Right atrium auricular region (tissue), 2 donors: ENCODE data around the gene NCKAP5. TPM values are rescaled to one million over a fixed set of nuclear protein-coding genes. Genes with fewer than 3 reads are reported as not detected.

Experiments
- DNase-seq: peaks from one replicate; pipeline ENCODE4 v3.0.0-alpha.2; 2019; ENCODE audit warnings: low spot score
- H3K27ac ChIP-seq, 2 donors: fragments of 200-600 bp; sonication (generic); 1 replicate in 1 of 2; 2 replicates in 1 of 2; pipeline ENCODE4 v1.5.1; 2016 to 2019
- H3K27me3 ChIP-seq, 2 donors: fragments of 200-600 bp; sonication (generic); one replicate each; pipeline versions ENCODE4 v1.5.1 to v1.6.0; 2017 to 2019
- H3K36me3 ChIP-seq: fragments of 200-600 bp; sonication (generic); one replicate; pipeline ENCODE4 v1.5.1; 2016
- H3K4me1 ChIP-seq, 2 donors: fragments of 200-600 bp; sonication (generic); one replicate each; pipeline versions ENCODE4 v1.5.1 to v1.6.0; 2017 to 2019
- H3K4me3 ChIP-seq, 2 donors: fragments of 200-600 bp; sonication (generic); 1 replicate in 1 of 2; 2 replicates in 1 of 2; pipeline ENCODE4 v1.5.1; 2017 to 2019; ENCODE audit warnings: mild to moderate bottlenecking in 1 of 2, moderate library complexity in 1 of 2
- H3K9me3 ChIP-seq, 2 donors: fragments of 200-600 bp; sonication (generic); one replicate each; pipeline ENCODE4 v1.5.1; 2019
- CTCF ChIP-seq, 2 donors: fragments of 200-600 bp; sonication (generic); IDR thresholded peaks; one replicate each; pipeline ENCODE4 v1.5.1; 2019; ENCODE audit warnings: antibody characterized with exemption in 2 of 2
- total RNA-seq, 2 donors: library from RNA; depleted of rRNA; stranded (reverse); fragments of >200 nt; gene quantifications; one replicate each; pipeline ENCODE4 v1.1.0, GENCODE V29; 2016

Gene NCKAP5
- total RNA-seq, 2 donors from 2014 or later: 3.6 to 5.4 TPM

- no peaks in the 10 kb centered on the region for H3K36me3 ChIP-seq
- DNase-seq: no peak
- H3K27ac ChIP-seq: no peak overlapping the region
- no peaks in the 10 kb centered on the region for H3K9me3 ChIP-seq
- H3K4me3 ChIP-seq: no peak overlapping the region
- no peak for TF ChIP-seq CTCF (IDR thresholded peaks at IDR 0.05)
- H3K27me3 ChIP-seq: no peaks in the 10 kb centered on the region
- no peaks in the 10 kb centered on the region for H3K4me1 ChIP-seq
These were observed 123.8 kb downstream of the NCKAP5 start for GRCh38 chr2:133444465-133444864.

- Histone ChIP-seq H3K9me3 (no peaks in the 10 kb centered on the region), H3K27ac (no peak overlapping the region), H3K4me1 (no peaks in the 10 kb centered on the region), H3K4me3 (no peak overlapping the region), H3K36me3 (no peaks in the 10 kb centered on the region), H3K27me3 (no peaks in the 10 kb centered on the region)
- TF ChIP-seq CTCF (IDR thresholded peaks at IDR 0.05): no peak
- DNase-seq: no peak
These were observed 125.9 kb downstream of the NCKAP5 start for GRCh38 chr2:133442393-133442792.

- no peak for TF ChIP-seq CTCF (IDR thresholded peaks at IDR 0.05)
- H3K27ac ChIP-seq: no peak overlapping the region
- no peak for DNase-seq
These were observed 128.7 kb downstream of the NCKAP5 start for GRCh38 chr2:133439565-133439920.

GRCh38 chr2:133438848-133439564, 129.3 kb downstream of the NCKAP5 start:
- no peak overlapping the region for H3K4me3 ChIP-seq
- TF ChIP-seq CTCF (IDR thresholded peaks at IDR 0.05): no peak
- H3K9me3 ChIP-seq: no peaks in the 10 kb centered on the region
- DNase-seq: no peak
- no peaks in the 10 kb centered on the region for H3K27me3 ChIP-seq
- no peaks in the 10 kb centered on the region for H3K36me3 ChIP-seq
- no peaks in the 10 kb centered on the region for H3K4me1 ChIP-seq
- no peak overlapping the region for H3K27ac ChIP-seq

More at GRCh38 chr2:133439565-133439920, 128.7 kb downstream of the NCKAP5 start:
- Histone ChIP-seq H3K27me3 (no peaks in the 10 kb centered on the region), H3K4me1 (no peaks in the 10 kb centered on the region), H3K36me3 (no peaks in the 10 kb centered on the region), H3K9me3 (no peaks in the 10 kb centered on the region), H3K4me3 (no peak overlapping the region)

GRCh38 chr2:133438026-133438425, 130.2 kb downstream of the NCKAP5 start:
- Histone ChIP-seq H3K36me3 (no peaks in the 10 kb centered on the region), H3K4me1 (no peaks in the 10 kb centered on the region), H3K27me3 (no peaks in the 10 kb centered on the region), H3K4me3 (no peak overlapping the region), H3K27ac (no peak overlapping the region), H3K9me3 (no peaks in the 10 kb centered on the region)
- DNase-seq: no peak
- no peak for TF ChIP-seq CTCF (IDR thresholded peaks at IDR 0.05)

- no peaks in the 10 kb centered on the region for H3K4me1 ChIP-seq
- H3K27ac ChIP-seq: no peak overlapping the region
- no peak overlapping the region for H3K4me3 ChIP-seq
- no peaks in the 10 kb centered on the region for H3K36me3 ChIP-seq
- TF ChIP-seq CTCF (IDR thresholded peaks at IDR 0.05): no peak
- H3K27me3 ChIP-seq: no peaks in the 10 kb centered on the region
- H3K9me3 ChIP-seq: no peaks in the 10 kb centered on the region
- DNase-seq: no peak
These were observed 130.8 kb downstream of the NCKAP5 start for GRCh38 chr2:133437492-133437891.
